CD4-positive, alpha-beta T cell (primary cell): ENCODE results near the gene ABLIM2. TPM values are rescaled to one million over a fixed set of nuclear protein-coding genes. Genes with fewer than 3 reads are reported as not detected.

Experiments
- ATAC-seq: fragments of 200-7000 bp; cut with Tn5 transposase; one replicate; pipeline ENCODE4 v1.10.0; 2022; ENCODE audit warnings: mild to moderate bottlenecking; ENCODE audit not compliant: poor library complexity
- CTCF ChIA-PET: fragments of 350-600 bp; sonication (Branson Sonifier 250); formaldehyde crosslinking; loops from one replicate; lab custom pipeline; 2021; ENCODE audit warnings: antibody characterized with exemption, inconsistent platforms; lab: Charles Lee
- POLR2A ChIA-PET: fragments of 350-600 bp; sonication (Branson Sonifier 250); formaldehyde crosslinking; loops from one replicate; lab custom pipeline; 2021; ENCODE audit warnings: antibody characterized with exemption, inconsistent platforms; lab: Charles Lee
- DNase-seq, 14 experiments: peaks; one replicate each; pipeline ENCODE4 v3.0.0-alpha.2; 2013 to 2020; ENCODE audit warnings: mixed read lengths in 2 of 14
- H3K27ac ChIP-seq, 2 donors: one replicate each; pipeline versions ENCODE4 v1.5.1 to v1.7.0; 2013; ENCODE audit warnings: low read length in 2 of 2, low read depth in 1 of 2, mild to moderate bottlenecking in 1 of 2
- H3K27me3 ChIP-seq, 2 experiments: 1 replicate in 1 of 2; 2 replicates in 1 of 2; pipeline versions ENCODE4 v1.6.1 to v1.7.0; 2013; ENCODE audit warnings: low read length in 2 of 2, control low read depth in 1 of 2, mild to moderate bottlenecking in 1 of 2, moderate library complexity in 1 of 2; ENCODE audit not compliant: insufficient read depth in 2 of 2, control insufficient read depth in 1 of 2
- H3K36me3 ChIP-seq: one replicate; pipeline ENCODE4 v1.6.1; 2013; ENCODE audit warnings: low read length, control low read depth; ENCODE audit not compliant: insufficient read depth
- H3K4me1 ChIP-seq: one replicate; pipeline ENCODE4 v1.6.1; 2013; ENCODE audit warnings: low read length, control low read depth; ENCODE audit not compliant: insufficient read depth
- H3K4me3 ChIP-seq: one replicate; pipeline ENCODE4 v1.5.1; 2013; ENCODE audit warnings: mild to moderate bottlenecking, low read length, moderate library complexity
- H3K9me3 ChIP-seq, 2 experiments: 1 replicate in 1 of 2; 2 replicates in 1 of 2; pipeline versions ENCODE4 v1.6.1 to v1.7.0; 2013; ENCODE audit warnings: low read length in 2 of 2, mild to moderate bottlenecking in 2 of 2, control low read depth in 1 of 2, moderate library complexity in 1 of 2; ENCODE audit not compliant: control insufficient read depth in 1 of 2, insufficient read depth in 1 of 2
- H3K27ac Mint-ChIP-seq: one replicate; pipeline ENCODE4 v1.8.0; 2020; ENCODE audit warnings: mixed read lengths
- H3K27me3 Mint-ChIP-seq: one replicate; pipeline ENCODE4 v1.8.0; 2021; ENCODE audit warnings: mixed read lengths
- H3K36me3 Mint-ChIP-seq: one replicate; pipeline ENCODE4 v1.8.0; 2021; ENCODE audit warnings: low read depth, mixed read lengths
- H3K4me1 Mint-ChIP-seq: one replicate; pipeline ENCODE4 v1.8.0; 2021; ENCODE audit warnings: low read depth, mixed read lengths
- H3K4me3 Mint-ChIP-seq: one replicate; pipeline ENCODE4 v1.8.0; 2020; ENCODE audit warnings: mild to moderate bottlenecking, mixed read lengths
- H3K9me3 Mint-ChIP-seq: one replicate; pipeline ENCODE4 v1.8.0; 2020; ENCODE audit warnings: mixed read lengths
- intact Hi-C, 2 experiments: fragments of 100-400 bp; cut with DNase I in 1 of 2; cut with micrococcal nuclease in 1 of 2; formaldehyde crosslinking; loops; one replicate each; pipeline versions ENCODE4 v1.15.1 to v1.9.0; 2023 to 2025; cut with DNase I, micrococcal nuclease
- total RNA-seq, 174 experiments: library from RNA in 2 of 174; stranded (reverse) in 2 of 174; gene quantifications; one replicate each; pipeline ENCODE4 v1.2.3 and lab custom pipeline; 2021 to 2026
- TF ChIP-seq, protein P1 (sequence below): fragments of 200-600 bp; IDR thresholded peaks from one replicate; pipeline ENCODE4 v1.8.0; 2022; ENCODE audit warnings: antibody characterized with exemption, mild to moderate bottlenecking

The ABLIM2 gene
- total RNA-seq, 2 experiments from 2014 or later: 2.5 to 2.7 TPM

DNA sequence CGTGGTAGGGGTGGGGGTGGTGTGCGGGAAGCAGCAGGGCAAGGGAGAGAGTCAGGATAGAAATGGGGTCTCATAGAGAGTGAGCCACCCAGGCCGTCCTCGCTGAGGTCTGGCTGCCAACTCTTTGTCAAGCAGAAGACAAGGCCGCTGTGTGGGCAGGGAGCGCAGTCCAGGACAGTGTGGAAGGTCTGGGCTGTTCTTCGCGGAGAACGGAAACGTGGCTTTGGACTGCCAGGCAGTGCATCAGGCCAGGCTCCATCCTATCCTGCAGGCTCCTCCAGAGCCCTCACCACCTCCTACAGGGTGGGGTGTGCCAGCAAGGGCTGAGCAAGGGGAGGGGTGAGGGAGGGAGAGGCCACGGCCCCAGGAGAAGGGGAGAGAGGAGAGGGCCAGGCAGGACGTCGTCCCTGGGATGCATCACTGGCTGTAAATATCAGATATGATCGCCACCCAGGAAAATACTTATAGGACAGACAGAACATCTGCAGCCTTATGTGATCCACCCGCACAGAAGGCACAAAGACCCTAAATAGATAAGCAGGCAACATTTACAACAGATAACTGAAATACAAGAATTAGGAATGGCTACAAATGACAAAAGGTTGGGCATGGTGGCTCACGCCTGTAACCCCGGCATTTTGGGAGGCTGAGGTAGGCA is 85.3 kb downstream of the ABLIM2 start:
- H3K27ac ChIP-seq: no peak overlapping the region
- Mint-ChIP-seq H3K27me3 (no peaks in the 10 kb centered on the region), H3K9me3 (no peaks in the 10 kb centered on the region), H3K36me3 (no peaks in the 10 kb centered on the region), H3K4me3 (no peak overlapping the region), H3K27ac (no peak overlapping the region), H3K4me1 (no peaks in the 10 kb centered on the region)
- no peak overlapping the region for H3K4me3 ChIP-seq
- TF ChIP-seq, protein P1, sequence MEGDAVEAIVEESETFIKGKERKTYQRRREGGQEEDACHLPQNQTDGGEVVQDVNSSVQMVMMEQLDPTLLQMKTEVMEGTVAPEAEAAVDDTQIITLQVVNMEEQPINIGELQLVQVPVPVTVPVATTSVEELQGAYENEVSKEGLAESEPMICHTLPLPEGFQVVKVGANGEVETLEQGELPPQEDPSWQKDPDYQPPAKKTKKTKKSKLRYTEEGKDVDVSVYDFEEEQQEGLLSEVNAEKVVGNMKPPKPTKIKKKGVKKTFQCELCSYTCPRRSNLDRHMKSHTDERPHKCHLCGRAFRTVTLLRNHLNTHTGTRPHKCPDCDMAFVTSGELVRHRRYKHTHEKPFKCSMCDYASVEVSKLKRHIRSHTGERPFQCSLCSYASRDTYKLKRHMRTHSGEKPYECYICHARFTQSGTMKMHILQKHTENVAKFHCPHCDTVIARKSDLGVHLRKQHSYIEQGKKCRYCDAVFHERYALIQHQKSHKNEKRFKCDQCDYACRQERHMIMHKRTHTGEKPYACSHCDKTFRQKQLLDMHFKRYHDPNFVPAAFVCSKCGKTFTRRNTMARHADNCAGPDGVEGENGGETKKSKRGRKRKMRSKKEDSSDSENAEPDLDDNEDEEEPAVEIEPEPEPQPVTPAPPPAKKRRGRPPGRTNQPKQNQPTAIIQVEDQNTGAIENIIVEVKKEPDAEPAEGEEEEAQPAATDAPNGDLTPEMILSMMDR: no peak
- DNase-seq: no peak
- intact Hi-C loops: no loop called here
- H3K27me3 ChIP-seq: peaks cover 0 to 3% of the 10 kb centered on the region in 2 experiments
- ATAC-seq: no peak
- H3K9me3 ChIP-seq: peaks cover 0 to 9% of the 10 kb centered on the region in 2 experiments
- CTCF ChIA-PET: no interaction called here
- no peaks in the 10 kb centered on the region for H3K4me1 ChIP-seq
- POLR2A ChIA-PET: no interaction called here
- no peaks in the 10 kb centered on the region for H3K36me3 ChIP-seq

DNA sequence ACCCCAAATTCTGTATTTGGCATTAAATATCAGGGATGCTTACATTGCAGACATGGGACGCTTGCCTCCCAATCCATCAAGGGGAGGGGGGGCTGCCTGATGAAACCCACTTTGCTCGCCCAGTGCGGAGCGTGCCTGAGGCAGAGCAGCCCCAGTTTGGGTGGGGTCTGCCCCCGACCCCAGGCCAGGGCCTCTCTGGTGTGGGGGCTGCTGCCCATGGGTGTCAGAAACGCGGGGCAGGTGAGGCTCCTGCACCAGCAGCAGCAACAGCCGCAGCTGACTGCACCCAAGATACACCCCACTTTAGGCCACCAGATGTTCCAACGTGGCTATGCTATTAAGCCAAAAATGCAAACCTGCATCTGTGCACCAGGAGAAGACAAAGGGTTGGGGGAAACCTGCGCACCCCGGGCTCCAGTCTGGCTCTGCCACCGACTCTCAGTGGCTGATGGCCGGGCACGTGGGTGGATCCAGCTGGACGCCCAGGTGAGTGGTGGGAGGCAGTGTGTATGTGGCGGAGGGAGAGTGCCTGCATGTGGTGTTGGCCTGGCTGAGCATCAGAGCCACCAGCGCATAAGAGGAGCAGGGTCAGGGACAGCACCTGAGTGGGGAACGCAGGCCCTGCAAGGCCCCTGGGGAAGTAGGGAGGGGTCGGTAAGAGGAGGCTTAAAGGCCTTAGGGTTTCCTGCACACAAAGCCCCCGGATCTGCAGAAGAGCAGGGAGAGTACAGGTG is 86.2 kb downstream of the ABLIM2 start:
- Mint-ChIP-seq H3K4me3 (no peak overlapping the region), H3K36me3 (no peaks in the 10 kb centered on the region), H3K27ac (no peak overlapping the region), H3K27me3 (no peaks in the 10 kb centered on the region), H3K4me1 (no peaks in the 10 kb centered on the region), H3K9me3 (no peaks in the 10 kb centered on the region)
- H3K36me3 ChIP-seq: no peaks in the 10 kb centered on the region
- CTCF ChIA-PET: no interaction called here
- DNase-seq: no peak
- H3K27me3 ChIP-seq: peaks cover 0 to 3% of the 10 kb centered on the region in 2 experiments
- ATAC-seq: no peak
- H3K9me3 ChIP-seq: peaks cover 0 to 12% of the 10 kb centered on the region in 2 experiments
- no peaks in the 10 kb centered on the region for H3K4me1 ChIP-seq
- no peak overlapping the region for H3K27ac ChIP-seq
- TF ChIP-seq, protein P1: no peak
- intact Hi-C loops: no loop called here
- no peak overlapping the region for H3K4me3 ChIP-seq
- POLR2A ChIA-PET: no interaction called here

DNA sequence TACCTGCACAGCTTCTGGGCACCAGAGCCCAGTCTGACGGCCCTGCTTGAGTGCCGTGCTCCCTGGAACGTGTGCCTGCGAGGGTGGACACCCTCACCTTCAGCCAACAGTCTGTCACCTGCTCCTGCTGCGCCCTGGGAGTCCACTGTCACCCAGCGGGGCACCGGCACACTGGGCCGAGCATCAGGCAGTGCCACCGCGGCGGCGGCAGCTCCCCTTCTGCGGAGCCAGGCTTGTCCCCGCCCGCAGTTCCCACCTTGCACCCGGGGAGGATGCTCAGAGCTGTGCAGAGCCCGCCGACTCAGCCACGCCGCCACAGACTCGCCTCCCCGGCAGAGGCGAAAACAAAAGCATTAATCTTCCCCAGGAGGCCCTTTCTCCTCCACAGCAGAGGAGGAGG is 86.8 kb downstream of the ABLIM2 start:
- no peak overlapping the region for H3K4me3 Mint-ChIP-seq
- CTCF ChIA-PET: no interaction called here
- TF ChIP-seq, protein P1: no peak
- POLR2A ChIA-PET: no interaction called here
- H3K36me3 ChIP-seq: no peaks in the 10 kb centered on the region
- H3K4me1 Mint-ChIP-seq: no peaks in the 10 kb centered on the region
- intact Hi-C loops: no loop called here
- H3K27ac ChIP-seq: no peak overlapping the region
- no peak overlapping the region for H3K4me3 ChIP-seq
- DNase-seq (no peak), ATAC-seq (no peak)
- H3K9me3 Mint-ChIP-seq: no peaks in the 10 kb centered on the region
- H3K27me3 Mint-ChIP-seq: no peaks in the 10 kb centered on the region
- H3K4me1 ChIP-seq: no peaks in the 10 kb centered on the region
- no peaks in the 10 kb centered on the region for H3K36me3 Mint-ChIP-seq
- H3K9me3 ChIP-seq: peaks cover 0 to 17% of the 10 kb centered on the region in 2 experiments
- peaks cover 0 to 3% of the 10 kb centered on the region in 2 experiments for H3K27me3 ChIP-seq
- no peak overlapping the region for H3K27ac Mint-ChIP-seq
